Activated T-helper 1 cell treated with Interleukin-2 at 50 U/mL for 16 hours (primary cell): Measurements from ENCODE around the gene POFUT2.

Experiments
- DNase-seq: peaks from one replicate; pipeline ENCODE4 v3.0.0-alpha.2; 2020; ENCODE audit warnings: low read depth

POFUT2 gene, protein sequence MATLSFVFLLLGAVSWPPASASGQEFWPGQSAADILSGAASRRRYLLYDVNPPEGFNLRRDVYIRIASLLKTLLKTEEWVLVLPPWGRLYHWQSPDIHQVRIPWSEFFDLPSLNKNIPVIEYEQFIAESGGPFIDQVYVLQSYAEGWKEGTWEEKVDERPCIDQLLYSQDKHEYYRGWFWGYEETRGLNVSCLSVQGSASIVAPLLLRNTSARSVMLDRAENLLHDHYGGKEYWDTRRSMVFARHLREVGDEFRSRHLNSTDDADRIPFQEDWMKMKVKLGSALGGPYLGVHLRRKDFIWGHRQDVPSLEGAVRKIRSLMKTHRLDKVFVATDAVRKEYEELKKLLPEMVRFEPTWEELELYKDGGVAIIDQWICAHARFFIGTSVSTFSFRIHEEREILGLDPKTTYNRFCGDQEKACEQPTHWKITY

GRCh38 chr21:45287438-45288391 lies at the start of gene POFUT2:
POFUT2 (minus strand) TSS chr21:45287895; CDS start chr21:45287871, 24 bp downstream.
- peak; percentile 99 for DNase-seq

DNA sequence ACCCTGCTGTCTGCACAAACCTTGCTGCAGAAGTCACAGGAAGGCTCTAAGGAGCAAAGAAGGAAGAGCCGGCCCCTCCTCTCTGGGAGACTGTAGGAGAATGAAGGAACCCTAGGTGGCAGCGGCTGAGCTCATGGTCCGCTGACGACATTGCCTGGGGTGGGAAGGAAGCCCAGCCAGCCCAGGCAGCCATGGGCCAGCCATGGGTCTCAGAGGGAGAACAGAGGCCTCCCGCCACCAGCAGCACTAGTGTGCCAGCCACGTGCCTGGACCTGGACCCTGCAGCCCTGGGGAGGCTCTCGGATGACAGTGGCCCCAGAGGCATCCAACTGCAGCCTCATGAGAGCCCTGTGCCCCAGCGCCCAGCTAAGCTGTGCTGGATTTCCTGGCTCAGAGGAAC lies 49.2 kb upstream of the POFUT2 start:
- DNase-seq: no peak

DNA sequence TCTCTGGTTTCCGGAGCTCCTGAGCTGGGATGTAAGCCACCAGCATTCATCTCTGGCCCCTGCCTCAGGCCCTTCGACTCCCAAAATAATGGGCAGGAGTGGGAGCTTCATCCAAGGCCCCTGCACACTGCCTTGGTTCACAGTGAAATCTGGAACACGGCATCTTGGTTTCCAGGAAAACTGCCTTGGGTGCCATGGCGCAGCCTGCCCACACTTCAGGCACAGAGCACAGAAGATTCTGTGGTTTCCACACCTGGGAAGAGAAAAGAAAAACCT lies 48.8 kb upstream of the POFUT2 start:
- DNase-seq: no peak

DNA sequence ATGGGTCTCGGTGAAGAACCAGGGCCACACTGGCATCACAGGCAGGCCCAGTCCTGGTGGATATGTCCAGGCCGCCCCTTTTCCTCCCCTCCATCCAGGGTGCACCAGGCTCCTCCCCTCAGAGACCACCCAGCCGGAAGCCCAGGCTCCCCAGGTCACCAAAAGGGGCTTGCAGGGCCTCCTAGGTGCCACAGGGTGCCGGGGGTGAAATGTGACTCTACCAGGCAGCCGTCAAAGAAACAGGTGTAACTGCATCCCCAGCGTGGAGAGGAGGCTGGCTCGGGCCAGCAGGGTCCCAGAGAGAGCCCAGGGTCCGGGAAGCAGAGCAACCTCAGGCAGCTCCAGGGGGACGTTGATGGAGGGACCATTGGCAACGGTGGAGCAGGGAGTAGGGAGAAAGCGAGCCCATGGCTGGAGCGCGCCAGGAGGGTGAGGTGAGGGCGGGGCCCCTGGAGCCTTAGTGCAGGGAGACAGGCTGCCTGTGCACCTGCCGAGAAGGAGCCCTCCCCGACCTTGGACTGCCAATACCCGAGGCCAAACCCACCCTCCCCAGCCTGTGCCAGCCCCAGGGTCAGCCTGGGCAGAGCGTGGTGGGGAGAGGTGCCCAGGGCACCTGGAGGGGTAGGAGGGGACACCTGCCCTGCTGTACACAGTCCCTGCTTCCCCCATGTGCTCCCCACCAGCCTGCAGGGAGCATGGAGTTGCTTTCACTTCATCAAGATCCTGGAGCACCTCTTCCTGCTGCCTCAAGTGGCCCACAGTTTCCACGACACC lies 48.3 kb upstream of the POFUT2 start:
- no peak for DNase-seq

DNA sequence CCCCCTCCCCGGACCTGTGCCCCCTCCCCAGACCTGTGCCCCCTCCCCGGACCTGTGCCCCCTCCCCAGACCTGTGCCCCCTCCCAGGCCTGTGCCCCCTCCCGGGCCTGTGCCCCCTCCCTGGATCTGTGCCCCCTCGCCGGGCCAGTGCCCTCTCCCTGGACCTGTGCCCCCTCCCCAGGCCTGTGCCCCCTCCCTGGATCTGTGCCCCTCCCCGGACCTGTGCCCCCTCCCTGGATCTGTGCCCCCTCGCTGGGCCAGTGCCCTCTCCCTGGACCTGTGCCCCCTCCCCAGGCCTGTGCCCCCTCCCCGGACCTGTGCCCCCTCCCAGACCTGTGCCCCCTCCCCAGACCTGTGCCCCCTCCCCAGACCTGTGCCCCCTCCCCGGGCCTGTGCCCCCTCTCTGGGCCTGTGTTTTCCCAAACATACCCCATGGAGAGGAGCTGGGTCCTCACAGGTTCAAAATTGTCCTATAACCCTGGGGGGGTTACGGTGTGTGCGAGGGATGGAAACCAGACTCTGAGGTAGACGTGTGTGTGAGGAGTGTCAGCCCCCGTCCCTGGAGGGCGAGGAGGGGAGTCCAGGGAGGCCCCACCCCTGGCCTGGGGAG lies 47.6 kb upstream of the POFUT2 start:
- no peak for DNase-seq

DNA sequence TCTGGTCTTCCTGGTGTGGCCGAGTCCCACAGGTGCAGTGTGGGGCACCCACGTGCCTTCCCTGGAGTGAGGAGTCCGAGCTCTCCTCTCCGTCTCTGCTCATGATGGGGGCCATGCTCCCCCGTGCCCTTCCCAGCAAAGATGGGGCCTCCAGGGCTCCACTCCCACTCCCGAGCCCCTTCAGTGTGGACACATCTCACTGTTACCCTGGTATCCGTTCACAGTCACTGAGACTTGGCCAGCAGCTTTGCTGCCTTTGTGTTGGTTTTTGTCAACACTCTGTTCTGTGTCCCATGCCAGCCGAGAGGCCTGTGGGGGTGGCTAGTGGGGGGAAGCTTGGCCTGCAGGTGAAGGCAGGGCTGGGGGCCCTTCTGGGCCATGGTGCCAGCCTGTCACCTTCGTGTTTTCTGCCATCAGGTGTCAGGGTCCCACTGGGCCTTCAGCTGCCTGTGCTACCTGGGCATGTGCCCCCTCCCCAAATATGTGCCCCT lies 46.9 kb upstream of the POFUT2 start:
- DNase-seq: no peak

DNA sequence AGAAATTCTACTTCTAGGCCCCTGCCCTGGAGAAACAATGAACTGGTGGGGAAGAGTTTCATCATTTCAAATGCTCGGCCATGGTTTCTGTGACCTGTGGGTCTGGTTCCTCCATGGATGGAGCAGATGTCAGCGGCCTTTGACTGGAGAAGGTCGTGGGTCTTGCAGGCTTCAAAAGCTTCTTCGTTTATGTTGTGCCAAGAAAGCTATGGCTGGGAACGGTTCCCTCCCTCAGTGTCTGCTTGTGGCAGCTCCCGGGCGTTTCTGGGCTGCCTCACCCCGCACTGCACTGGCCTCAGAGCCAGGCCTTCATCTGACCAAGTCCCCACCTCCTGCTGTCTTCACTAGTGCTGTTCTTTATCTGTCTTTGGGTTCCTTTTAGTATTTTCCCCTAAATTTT lies 46.4 kb upstream of the POFUT2 start:
- DNase-seq: no peak

- no peak for DNase-seq
Observed at GRCh38 chr21:45333583-45334121, 46.0 kb upstream of the POFUT2 start.

DNA sequence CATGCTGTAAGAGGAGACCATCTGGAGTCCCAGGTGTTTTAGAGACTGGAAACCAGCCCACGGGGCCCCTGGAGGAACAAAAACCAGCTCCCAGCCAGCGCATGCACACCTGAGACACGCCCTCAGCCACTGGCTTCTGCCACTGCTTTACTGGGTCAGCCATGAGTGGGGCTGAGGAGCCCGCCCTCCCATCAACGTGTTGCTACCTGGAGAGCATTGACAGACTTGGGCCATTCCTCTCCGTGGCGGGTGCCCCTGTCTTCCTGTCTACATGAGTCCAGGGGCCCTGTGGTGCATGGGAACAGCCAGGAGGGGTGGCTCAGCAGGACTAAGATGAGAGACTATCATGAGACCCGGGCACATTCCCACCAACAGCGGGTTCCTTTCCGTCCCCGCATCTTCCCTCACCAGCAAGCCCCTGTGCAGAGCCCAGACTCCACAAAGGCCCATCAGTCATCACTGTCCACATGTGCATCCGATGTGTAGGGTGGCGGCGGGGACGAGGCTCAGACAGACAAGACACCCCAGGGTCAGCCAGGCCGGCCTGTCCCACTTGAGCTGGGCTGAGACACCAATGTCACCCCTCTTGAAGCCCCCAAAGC lies 45.4 kb upstream of the POFUT2 start:
- no peak for DNase-seq

- no peak for DNase-seq
Observed at GRCh38 chr21:45332415-45332814, 44.7 kb upstream of the POFUT2 start.

GRCh38 chr21:45331531-45332147 lies 43.9 kb upstream of the POFUT2 start:
- DNase-seq: no peak

DNA sequence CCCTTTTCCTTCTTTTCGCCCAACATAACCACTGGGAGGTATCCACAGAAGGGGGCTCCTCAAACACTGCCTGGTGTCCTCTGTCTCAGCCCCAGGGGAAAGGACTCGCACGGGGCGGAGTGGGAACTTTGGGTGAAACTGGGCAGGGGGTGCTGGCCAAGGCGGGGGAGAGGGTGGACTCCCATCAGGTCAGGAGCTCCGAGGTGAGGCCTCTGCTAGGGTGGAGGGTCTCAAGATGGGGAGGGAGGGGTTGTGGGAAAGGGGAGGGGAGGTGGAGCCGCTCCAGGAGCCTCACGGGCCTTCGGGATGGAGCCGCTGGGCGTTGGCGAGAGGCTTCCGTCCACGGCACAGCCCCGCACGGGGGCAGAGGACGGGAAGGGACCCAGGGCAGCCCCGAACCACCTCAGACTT lies 43.2 kb upstream of the POFUT2 start:
- no peak for DNase-seq

DNA sequence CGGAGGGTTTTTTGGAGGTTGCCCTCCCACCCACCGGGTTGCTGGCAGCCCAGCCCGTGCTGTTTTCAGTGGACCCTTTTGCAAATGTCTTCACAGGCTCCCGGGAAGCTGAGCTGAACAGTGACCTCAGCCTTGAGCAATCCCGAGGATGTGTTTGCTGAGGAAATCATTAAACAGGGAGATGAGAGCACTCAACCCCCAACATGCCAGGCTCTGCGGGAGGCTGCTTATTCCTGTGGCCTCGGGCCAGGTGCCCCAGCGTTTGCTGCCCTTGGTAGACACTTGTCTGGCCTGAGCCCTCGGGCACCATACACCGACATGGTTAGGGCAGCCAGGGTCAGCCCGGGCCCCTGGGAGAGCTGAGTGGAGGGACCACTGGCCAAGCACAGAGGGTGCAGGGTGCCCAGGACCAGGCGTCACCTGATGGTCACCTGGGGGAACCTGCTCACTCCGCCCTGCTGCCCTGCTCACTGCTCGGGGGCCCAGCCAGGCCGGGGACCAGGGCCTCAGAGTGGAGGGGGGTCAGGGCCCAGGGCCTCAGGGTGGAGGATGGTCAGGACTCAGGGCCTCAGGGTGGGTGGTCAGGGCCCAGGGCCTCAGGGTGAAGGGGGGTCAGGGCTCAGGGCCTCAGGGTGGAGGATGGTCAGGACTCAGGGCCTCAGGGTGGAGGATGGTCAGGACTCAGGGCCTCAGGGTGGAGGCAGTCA lies 42.5 kb upstream of the POFUT2 start:
- DNase-seq: no peak

GRCh38 chr21:45329261-45330074 lies 41.8 kb upstream of the POFUT2 start:
- no peak for DNase-seq

GRCh38 chr21:45328198-45329091 lies 40.8 kb upstream of the POFUT2 start:
- no peak for DNase-seq

GRCh38 chr21:45327441-45328197 lies 39.9 kb upstream of the POFUT2 start:
- DNase-seq: no peak

DNA sequence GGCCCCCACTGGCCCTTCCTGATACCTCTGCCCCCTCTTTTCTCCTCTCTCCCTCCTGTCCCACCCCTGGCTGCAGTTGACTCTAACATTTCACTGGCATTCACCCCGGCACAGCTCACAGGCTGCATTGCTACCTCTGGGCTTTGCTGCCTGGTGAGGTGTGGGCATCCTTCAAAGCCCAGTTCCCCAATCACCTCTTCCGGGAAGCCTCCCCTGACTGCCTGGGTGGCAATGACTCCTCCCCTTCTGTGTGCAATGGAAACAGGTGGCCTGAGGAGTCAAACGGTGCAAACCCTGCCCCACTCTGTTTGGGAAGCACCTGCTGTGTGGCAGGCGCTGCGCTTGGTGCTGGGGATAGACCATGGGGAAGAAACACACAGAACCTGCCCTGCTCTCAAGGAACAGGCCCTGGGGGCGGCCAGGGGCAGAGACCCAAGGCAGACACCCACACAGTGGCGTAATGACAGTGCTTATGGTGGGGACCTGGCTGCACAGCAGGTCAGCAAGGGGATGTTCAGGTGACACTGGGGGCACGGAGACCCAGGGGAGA lies 39.3 kb upstream of the POFUT2 start:
- DNase-seq: no peak
